IMR-90 (cell line): ENCODE data around the gene TMEM176B. TPM values are rescaled to one million over a fixed set of nuclear protein-coding genes. Genes with fewer than 3 reads are reported as not detected.
A peak's percentile ranks its signal among the peaks of the same experiment; 100 is the strongest.

Experiments
- ATAC-seq: fragments of 200-7000 bp; cut with Tn5 transposase; 2 replicates; pipeline ENCODE4 v1.9.1; 2020; ENCODE audit warnings: low read depth, mild to moderate bottlenecking, moderate library complexity
- BruUV-seq: library from RNA; stranded (reverse); fragments of 400-500 nt; replicated peaks from 2 replicates; lab custom pipeline; 2021; lab: Mats Ljungman, UMichigan
- CTCF ChIA-PET: fragments of 300-600 bp; formaldehyde crosslinking; extraction: SDS; loops from one replicate; lab custom pipeline; 2021; ENCODE audit warnings: antibody characterized with exemption; lab: Yijun Ruan, JAX
- POLR2A ChIA-PET: fragments of 300-600 bp; sonication (Branson Sonifier 250); formaldehyde crosslinking; loops from one replicate; lab custom pipeline; 2022; ENCODE audit warnings: antibody characterized with exemption; ENCODE audit not compliant: unreplicated experiment; lab: Charles Lee
- DNase-seq: peaks from one replicate; pipeline ENCODE4 v3.0.0; 2013
- H2AFZ ChIP-seq: replicated peaks from 2 replicates; pipeline ENCODE3; 2013; ENCODE audit warnings: low read length, mild to moderate bottlenecking; ENCODE audit not compliant: poor library complexity
- H2AK5ac ChIP-seq: 2 replicates; pipeline ENCODE4 v1.6.1; 2013; ENCODE audit warnings: low read depth, low read length, inconsistent platforms
- H2AK9ac ChIP-seq: replicated peaks from 2 replicates; pipeline ENCODE3; 2013; ENCODE audit warnings: mild to moderate bottlenecking, low read depth, low read length, moderate library complexity; ENCODE audit not compliant: poor library complexity
- H2BK120ac ChIP-seq: 2 replicates; pipeline ENCODE4 v1.6.1; 2013; ENCODE audit warnings: low read depth, low read length, inconsistent platforms
- H2BK15ac ChIP-seq: 3 replicates; pipeline ENCODE4 v1.6.1; 2013; ENCODE audit warnings: low read depth, low read length, inconsistent platforms
- H2BK20ac ChIP-seq: 2 replicates; pipeline ENCODE4 v1.6.1; 2013; ENCODE audit warnings: low read depth, mild to moderate bottlenecking, inconsistent platforms, low read length, moderate library complexity
- H2BK5ac ChIP-seq: 2 replicates; pipeline ENCODE4 v1.6.1; 2013; ENCODE audit warnings: mild to moderate bottlenecking, low read depth, low read length, inconsistent platforms; ENCODE audit not compliant: poor library complexity, severe bottlenecking
- H3K14ac ChIP-seq: replicated peaks from 2 replicates; pipeline ENCODE4 v1.6.1; 2013; ENCODE audit warnings: low read depth, low read length, inconsistent platforms
- H3K18ac ChIP-seq: 2 replicates; pipeline ENCODE4 v1.6.1; 2013; ENCODE audit warnings: low read depth, low read length, control low read depth
- H3K23ac ChIP-seq: 2 replicates; pipeline ENCODE4 v1.6.1; 2013; ENCODE audit warnings: low read depth, low read length, inconsistent platforms
- H3K27ac ChIP-seq: 2 replicates; pipeline ENCODE4 v1.5.1; 2013; ENCODE audit warnings: mild to moderate bottlenecking, control low read depth, low read length; ENCODE audit not compliant: insufficient read depth
- H3K27me3 ChIP-seq: 2 replicates; pipeline ENCODE4 v1.6.1; 2013; ENCODE audit warnings: low read length; ENCODE audit not compliant: control insufficient read depth, insufficient read depth
- H3K36me3 ChIP-seq: 2 replicates; pipeline ENCODE4 v1.6.1; 2013; ENCODE audit warnings: low read length, mixed read lengths; ENCODE audit not compliant: control insufficient read depth, insufficient read depth
- H3K4ac ChIP-seq: 2 replicates; pipeline ENCODE4 v1.6.1; 2013; ENCODE audit warnings: low read depth, low read length, inconsistent platforms
- H3K4me1 ChIP-seq: 2 replicates; pipeline ENCODE4 v1.6.1; 2013; ENCODE audit warnings: low read length, mixed read lengths; ENCODE audit not compliant: control insufficient read depth, insufficient read depth
- H3K4me2 ChIP-seq: 2 replicates; pipeline ENCODE4 v1.6.1; 2013; ENCODE audit warnings: low read depth, mild to moderate bottlenecking, control low read depth, low read length, moderate library complexity
- H3K4me3 ChIP-seq: 2 replicates; pipeline ENCODE4 v1.5.1; 2013; ENCODE audit warnings: low read depth, mild to moderate bottlenecking, control low read depth, low read length, moderate library complexity; ENCODE audit not compliant: insufficient read depth
- H3K56ac ChIP-seq: 2 replicates; pipeline ENCODE4 v1.6.1; 2013; ENCODE audit warnings: low read length, inconsistent platforms; ENCODE audit not compliant: insufficient read depth; ENCODE audit errors: extremely low read depth
- H3K79me1 ChIP-seq, 2 experiments: 2 replicates each; pipeline ENCODE4 v1.6.1; 2013; ENCODE audit warnings: low read length in 2 of 2, inconsistent platforms in 1 of 2, low read depth in 1 of 2
- H3K9ac ChIP-seq: 2 replicates; pipeline ENCODE4 v1.6.1; 2013; ENCODE audit warnings: low read depth, low read length, control low read depth
- H3K9me1 ChIP-seq: 2 replicates; pipeline ENCODE4 v1.6.1; 2013; ENCODE audit warnings: low read length, inconsistent platforms; ENCODE audit not compliant: insufficient read depth
- H3K9me3 ChIP-seq: 2 replicates; pipeline ENCODE4 v1.6.1; 2013; ENCODE audit warnings: low read length; ENCODE audit not compliant: control insufficient read depth, insufficient read depth
- H4K20me1 ChIP-seq: 2 replicates; pipeline ENCODE4 v1.6.1; 2013; ENCODE audit warnings: low read length, inconsistent platforms; ENCODE audit not compliant: insufficient read depth
- H4K5ac ChIP-seq: 2 replicates; pipeline ENCODE4 v1.6.1; 2013; ENCODE audit warnings: mild to moderate bottlenecking, low read depth, low read length, control low read depth
- H4K8ac ChIP-seq, 2 experiments: 2 replicates each; pipeline ENCODE4 v1.6.1; 2013; ENCODE audit warnings: low read depth in 2 of 2, low read length in 2 of 2, control low read depth in 1 of 2, inconsistent platforms in 1 of 2
- H4K91ac ChIP-seq: 2 replicates; pipeline ENCODE4 v1.6.1; 2013; ENCODE audit warnings: low read depth, low read length, inconsistent platforms; ENCODE audit not compliant: insufficient read depth
- BHLHE40 ChIP-seq: fragments of 150-350 bp; IDR thresholded peaks from 2 replicates; pipeline ENCODE4 v1.6.1; 2016; ENCODE audit warnings: mild to moderate bottlenecking, low read depth, low read length
- CEBPB ChIP-seq: IDR thresholded peaks from 2 replicates; pipeline ENCODE4 v1.6.1; 2012; ENCODE audit warnings: low read depth, low read length, improper control_type of control experiment
- CHD1 ChIP-seq: IDR thresholded peaks from 2 replicates; pipeline ENCODE4 v1.6.1; 2012; ENCODE audit warnings: low read depth, low read length, improper control_type of control experiment
- ELK1 ChIP-seq: fragments of 150-350 bp; IDR thresholded peaks from 2 replicates; pipeline ENCODE4 v1.6.1; 2016; ENCODE audit warnings: low read depth, mild to moderate bottlenecking, low read length, moderate library complexity, borderline replicate concordance
- MAZ ChIP-seq: IDR thresholded peaks from 2 replicates; pipeline ENCODE4 v1.6.1; 2012; ENCODE audit warnings: low read depth, mild to moderate bottlenecking, low read length, improper control_type of control experiment, moderate library complexity, borderline replicate concordance
- NFE2L2 ChIP-seq: fragments of 150-350 bp; IDR thresholded peaks from 2 replicates; pipeline ENCODE4 v1.6.1; 2016; ENCODE audit warnings: low read depth, mild to moderate bottlenecking, low read length
- POLR2A ChIP-seq: IDR thresholded peaks from 2 replicates; pipeline ENCODE4 v1.6.1; 2012; ENCODE audit warnings: mild to moderate bottlenecking, low read depth, low read length
- RAD21 ChIP-seq: IDR thresholded peaks from 2 replicates; pipeline ENCODE4 v1.6.1; 2012; ENCODE audit warnings: low read length, improper control_type of control experiment
- RCOR1 ChIP-seq: IDR thresholded peaks from 2 replicates; pipeline ENCODE4 v1.6.1; 2012; ENCODE audit warnings: mild to moderate bottlenecking, low read length, improper control_type of control experiment; ENCODE audit not compliant: insufficient replicate concordance
- RFX5 ChIP-seq: IDR thresholded peaks from 2 replicates; pipeline ENCODE4 v1.8.0; 2012; ENCODE audit warnings: low read depth, mild to moderate bottlenecking, low read length, moderate library complexity
- SMC3 ChIP-seq: fragments of 150-350 bp; IDR thresholded peaks from 2 replicates; pipeline ENCODE4 v1.6.1; 2016; ENCODE audit warnings: low read depth, mild to moderate bottlenecking, antibody characterized with exemption, low read length, moderate library complexity
- WGBS, 2 experiments: methylation state at CpG; one replicate each; pipeline versions ENCODE4 v1.1.5 to v1.1.7; 2013; ENCODE audit warnings: missing lambda C conversion rate in 2 of 2; ENCODE audit not compliant: insufficient read length in 1 of 2; ENCODE audit errors: extremely low coverage in 2 of 2; 5-methylcytosine and 5-hydroxymethylcytosine counted together
- dilution Hi-C: fragments of 300-500 bp; cut with HindIII; formaldehyde crosslinking; loops from one replicate; pipeline ENCODE4 v1.14.3; 2018; ENCODE audit warnings: low sequenced_read_pairs; ENCODE audit not compliant: unreplicated experiment
- in situ Hi-C: fragments of 300-500 bp; cut with MboI; formaldehyde crosslinking; loops from 3 replicates; pipeline ENCODE4 v1.14.3; 2019; ENCODE audit warnings: low sequenced_read_pairs, inconsistent platforms, mixed read lengths
- intact Hi-C: fragments of 100-400 bp; cut with micrococcal nuclease; formaldehyde crosslinking; loops from 2 replicates; pipeline ENCODE4 v1.10.0; 2022
- polyA plus RNA-seq, 3 experiments: library from polyadenylated mRNA; depleted of rRNA; stranded (reverse); fragments of >200 nt; gene quantifications; 2 replicates each; pipeline ENCODE4 v1.2.3, GENCODE V29; 2012; ENCODE audit warnings: low replicate concordance in 1 of 3
- total RNA-seq: library from RNA; depleted of rRNA; stranded (reverse); fragments of >200 nt; gene quantifications from 2 replicates; pipeline ENCODE4 v1.2.3, GENCODE V29; 2012

Gene TMEM176B
- total and polyA plus RNA-seq, 2 of the 4 experiments (the other 2 are of a cell fraction) = not detected

DNA sequence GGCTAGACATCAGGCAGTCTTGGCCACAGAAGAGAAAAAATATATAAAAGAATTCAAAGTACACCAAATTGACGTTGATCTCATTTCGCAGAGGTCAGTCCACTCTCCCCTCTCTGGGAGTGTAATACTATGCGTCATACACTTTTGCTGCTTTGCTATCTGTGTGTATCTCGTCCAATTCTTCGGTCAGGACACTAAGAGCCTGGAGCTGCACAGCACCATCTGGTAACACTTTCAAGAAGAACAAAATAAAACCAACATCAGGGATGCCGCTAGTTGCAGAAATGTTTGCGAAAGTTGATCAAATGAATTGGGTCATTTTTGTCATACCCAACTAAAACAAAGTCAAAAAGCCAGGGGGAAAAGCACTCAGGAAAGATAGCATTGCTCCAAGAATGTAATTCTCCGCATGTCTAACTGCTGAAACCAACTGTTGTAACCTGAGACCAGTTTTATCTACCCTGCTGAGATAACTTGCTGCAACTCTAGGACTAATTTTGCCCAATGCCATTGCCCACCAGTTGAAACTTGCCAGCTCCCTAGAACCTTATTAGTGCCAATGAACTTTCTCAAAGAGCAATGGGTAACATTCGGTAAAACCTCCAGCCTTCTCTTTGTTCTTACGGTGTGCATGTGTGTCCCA lies 23.4 kb upstream of the TMEM176B start:
- Histone ChIP-seq H3K56ac (no peak overlapping the region), H3K4ac (no peak overlapping the region), H4K8ac (no peak overlapping the region), H2BK20ac (no peak overlapping the region), H2AK5ac (no peak overlapping the region), H3K27ac (no peak overlapping the region; the same call in 1 of the 2 replicates), H3K4me2 (no peak overlapping the region), H3K36me3 (no peaks in the 10 kb centered on the region), H3K4me3 (no peak overlapping the region), H2AK9ac (no peak overlapping the region), H3K9ac (no peak overlapping the region), H3K79me1 (no peaks in the 10 kb centered on the region), H3K4me1 (no peaks in the 10 kb centered on the region; the same call in 1 of the 2 replicates), H3K23ac (no peak overlapping the region), H2AFZ (no peak overlapping the region), H2BK120ac (no peak overlapping the region), H3K9me1 (no peaks in the 10 kb centered on the region), H3K9me3 (no peaks in the 10 kb centered on the region; the same call in 1 of the 2 replicates), H4K5ac (no peak overlapping the region), H2BK15ac (no peak overlapping the region), H3K27me3 (no peaks in the 10 kb centered on the region; the same call in 1 of the 2 replicates), H3K18ac (no peak overlapping the region; the same call in 1 of the 2 replicates), H2BK5ac (no peak overlapping the region), H4K20me1 (no peaks in the 10 kb centered on the region), H3K14ac (no peak overlapping the region), H4K91ac (no peak overlapping the region)
- no TSS peak for BruUV-seq
- dilution Hi-C loops (no loop called here), intact Hi-C loops (no loop called here), in situ Hi-C loops (no loop called here)
- no peak for TF ChIP-seq SMC3
- TF ChIP-seq BHLHE40 = no peak
- no peak for TF ChIP-seq RFX5
- TF ChIP-seq RCOR1 = no peak
- no peak for TF ChIP-seq CHD1
- no peak for TF ChIP-seq RAD21
- TF ChIP-seq POLR2A = no peak
- no peak for TF ChIP-seq CEBPB
- no peak for TF ChIP-seq MAZ
- no peak for TF ChIP-seq NFE2L2
- no peak for TF ChIP-seq ELK1
- CTCF ChIA-PET = no interaction called here
- peak; percentile 67 for ATAC-seq
- 59% methylated on average over 2 of the region's 10 CpGs; no CpG with 5 or more reads in 1 of the 2 experiments for WGBS, 2 experiments
- DNase-seq = no peak
- POLR2A ChIA-PET = interaction anchor here (0.6 kb wide), 1 partner anchor 151 kb away, joined by 5 read pairs; no protein-coding TSS in a partner anchor
